ENCODE data around the gene CCDC93. TPM values are rescaled to one million over a fixed set of nuclear protein-coding genes. Genes with fewer than 3 reads are reported as not detected.

CCDC93 gene
- total and polyA plus RNA-seq, 2 donors from 2014 or later = 6.7 to 36.3 TPM

DNA sequence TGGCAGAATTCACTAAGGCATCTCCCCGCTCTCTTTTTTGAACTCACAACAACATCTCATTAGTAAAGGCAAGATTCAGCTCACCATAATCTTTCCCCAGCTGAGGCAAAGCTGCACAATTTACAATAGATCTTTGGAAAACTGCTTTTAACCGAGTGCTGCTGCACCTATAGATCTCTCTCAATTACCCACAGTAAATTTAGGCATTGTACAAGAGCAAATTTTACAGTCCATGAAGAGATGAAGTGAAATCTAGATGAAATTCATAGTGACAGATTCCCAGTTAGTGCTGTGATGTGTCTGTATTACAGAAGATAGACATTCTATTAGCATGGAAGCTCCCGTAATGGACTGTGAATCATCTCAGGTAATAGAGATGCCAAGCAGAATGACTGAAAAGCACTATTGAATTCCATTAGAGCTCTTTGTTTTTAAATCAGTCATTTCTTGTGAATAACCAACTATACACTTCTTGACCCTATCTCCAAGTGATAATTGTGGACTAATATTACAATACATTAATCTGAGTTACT lies 38.0 kb upstream of the CCDC93 start:
- Histone ChIP-seq H3K9ac (ENCODE audit: low read length in 3 of 3) (no peak overlapping the region), H3K27me3 (ENCODE audit: control insufficient read depth, insufficient read depth, low read length) (peaks cover 3% of the 10 kb centered on the region), H3K27ac (ENCODE audit: low read depth in 2 of 2, low read length in 2 of 2) (no peak overlapping the region), H3K4me1 (ENCODE audit: control insufficient read depth in 2 of 3, insufficient read depth in 2 of 3, low read depth in 1 of 3, low read length in 3 of 3) (peaks cover 0 to 4% (median 0%) of the 10 kb centered on the region in 3 donors), H3K36me3 (ENCODE audit: control insufficient read depth in 2 of 3, insufficient read depth in 3 of 3, low read length in 3 of 3) (no peaks in the 10 kb centered on the region), H3K9me3 (ENCODE audit: control insufficient read depth in 2 of 3, insufficient read depth in 1 of 3, low read length in 3 of 3) (no peaks in the 10 kb centered on the region), H3K4me3 (ENCODE audit: low read length in 3 of 3) (no peak overlapping the region)
- no peak for TF ChIP-seq CTCF (IDR thresholded peaks at IDR 0.05; ENCODE audit: borderline replicate concordance, extremely low read depth, insufficient read depth)
- FAIRE-seq = no peak
- intact Hi-C loops (cut with DNase I) = no loop called here
- no peak for DNase-seq

DNA sequence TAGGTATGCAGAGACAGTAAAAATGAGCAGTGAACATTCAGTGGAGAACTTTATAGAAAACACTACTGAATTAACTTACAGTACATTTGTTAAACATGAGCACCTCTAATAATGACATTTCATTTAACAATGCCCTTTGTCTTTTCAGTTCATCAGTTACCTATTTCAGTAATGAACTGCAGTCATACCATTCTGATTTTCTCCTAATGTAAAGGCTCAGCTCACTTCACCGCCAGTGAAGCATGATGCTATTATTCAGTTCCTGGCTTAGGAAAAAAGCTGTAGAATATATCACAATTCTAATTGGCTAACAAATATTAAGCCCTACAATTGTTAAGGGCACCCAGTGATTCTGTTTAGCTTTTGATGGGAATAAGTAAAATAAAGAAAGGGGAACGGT lies 37.1 kb upstream of the CCDC93 start:
- intact Hi-C loops (cut with DNase I) = no loop called here
- Histone ChIP-seq H3K9me3 (ENCODE audit: control insufficient read depth in 2 of 3, insufficient read depth in 1 of 3, low read length in 3 of 3) (no peaks in the 10 kb centered on the region), H3K27me3 (ENCODE audit: control insufficient read depth, insufficient read depth, low read length) (peaks cover 3% of the 10 kb centered on the region), H3K4me1 (ENCODE audit: control insufficient read depth in 2 of 3, insufficient read depth in 2 of 3, low read depth in 1 of 3, low read length in 3 of 3) (peaks cover 0 to 4% (median 0%) of the 10 kb centered on the region in 3 donors), H3K36me3 (ENCODE audit: control insufficient read depth in 2 of 3, insufficient read depth in 3 of 3, low read length in 3 of 3) (no peaks in the 10 kb centered on the region), H3K27ac (ENCODE audit: low read depth in 2 of 2, low read length in 2 of 2) (no peak overlapping the region), H3K4me3 (ENCODE audit: low read length in 3 of 3) (no peak overlapping the region), H3K9ac (ENCODE audit: low read length in 3 of 3) (no peak overlapping the region)
- FAIRE-seq (no peak), DNase-seq (peak in 2 of 5 donors; percentile 37 to 45)
- TF ChIP-seq CTCF (IDR thresholded peaks at IDR 0.05; ENCODE audit: borderline replicate concordance, extremely low read depth, insufficient read depth) = no peak

DNA sequence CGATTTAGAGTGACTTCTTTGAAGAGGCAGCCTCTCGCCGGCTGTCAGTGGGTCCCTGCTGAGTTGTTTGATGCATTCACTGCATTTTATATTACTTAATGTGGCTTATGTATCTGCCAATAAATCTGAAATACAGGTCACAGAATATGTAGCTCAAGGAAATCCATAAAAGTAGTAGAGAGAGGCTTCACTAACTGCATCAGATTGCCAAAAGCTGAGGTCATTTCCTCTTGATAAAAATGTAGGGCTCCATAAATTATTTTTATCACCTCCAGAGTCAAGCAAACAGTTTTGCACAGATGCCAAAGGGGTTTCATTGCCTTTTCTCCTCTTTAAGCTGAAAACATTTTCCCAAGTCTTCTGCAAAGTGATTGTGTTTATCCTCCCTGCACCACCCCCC lies 36.5 kb upstream of the CCDC93 start:
- H3K4me1 ChIP-seq (ENCODE audit: control insufficient read depth in 2 of 3, insufficient read depth in 2 of 3, low read depth in 1 of 3, low read length in 3 of 3) = peaks cover 0 to 4% (median 0%) of the 10 kb centered on the region in 3 donors
- FAIRE-seq = no peak
- H3K36me3 ChIP-seq (ENCODE audit: control insufficient read depth in 2 of 3, insufficient read depth in 3 of 3, low read length in 3 of 3) = no peaks in the 10 kb centered on the region
- peak in 2 of 5 donors; percentile 66 to 74 for DNase-seq
- H3K27me3 ChIP-seq (ENCODE audit: control insufficient read depth, insufficient read depth, low read length) = peaks cover 3% of the 10 kb centered on the region
- H3K9me3 ChIP-seq (ENCODE audit: control insufficient read depth in 2 of 3, insufficient read depth in 1 of 3, low read length in 3 of 3) = no peaks in the 10 kb centered on the region
- H3K27ac ChIP-seq (ENCODE audit: low read depth in 2 of 2, low read length in 2 of 2) = no peak overlapping the region
- TF ChIP-seq CTCF (IDR thresholded peaks at IDR 0.05; ENCODE audit: borderline replicate concordance, extremely low read depth, insufficient read depth) = no peak
- H3K9ac ChIP-seq (ENCODE audit: low read length in 3 of 3) = no peak overlapping the region
- H3K4me3 ChIP-seq (ENCODE audit: low read length in 3 of 3) = no peak overlapping the region
- intact Hi-C loops (cut with DNase I) = no loop called here

DNA sequence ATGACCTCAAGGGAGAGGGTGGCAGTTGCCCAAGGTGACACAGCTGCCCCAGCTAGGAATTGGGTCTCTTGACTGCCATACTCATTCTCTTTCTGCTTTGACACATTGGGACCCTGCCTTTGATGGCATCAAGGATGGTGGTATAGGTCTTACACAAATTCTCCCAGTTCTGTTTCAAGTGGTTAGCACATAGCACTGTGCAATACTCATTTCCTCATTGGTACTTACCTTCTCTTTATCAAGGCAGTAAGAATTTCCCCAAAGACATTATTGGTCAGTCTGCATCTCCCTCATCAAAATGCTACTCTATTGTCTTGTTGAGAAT lies 35.9 kb upstream of the CCDC93 start:
- no peak overlapping the region for H3K4me3 ChIP-seq (ENCODE audit: low read length in 3 of 3)
- H3K27me3 ChIP-seq (ENCODE audit: control insufficient read depth, insufficient read depth, low read length) = peaks cover 3% of the 10 kb centered on the region
- FAIRE-seq = no peak
- H3K36me3 ChIP-seq (ENCODE audit: control insufficient read depth in 2 of 3, insufficient read depth in 3 of 3, low read length in 3 of 3) = no peaks in the 10 kb centered on the region
- H3K9me3 ChIP-seq (ENCODE audit: control insufficient read depth in 2 of 3, insufficient read depth in 1 of 3, low read length in 3 of 3) = no peaks in the 10 kb centered on the region
- H3K9ac ChIP-seq (ENCODE audit: low read length in 3 of 3) = no peak overlapping the region
- TF ChIP-seq CTCF (IDR thresholded peaks at IDR 0.05; ENCODE audit: borderline replicate concordance, extremely low read depth, insufficient read depth) = no peak
- intact Hi-C loops (cut with DNase I) = no loop called here
- no peak overlapping the region for H3K27ac ChIP-seq (ENCODE audit: low read depth in 2 of 2, low read length in 2 of 2)
- no peak for DNase-seq
- H3K4me1 ChIP-seq (ENCODE audit: control insufficient read depth in 2 of 3, insufficient read depth in 2 of 3, low read depth in 1 of 3, low read length in 3 of 3) = peaks cover 0 to 4% (median 0%) of the 10 kb centered on the region in 3 donors

All from kidney (tissue), 14 donors.